ENCODE results near the gene EPHB2.

GRCh38 chr1:22751124-22751531 is 40.5 kb downstream of the EPHB2 start:
- TF ChIP-seq CTCF (IDR thresholded peaks at IDR 0.05): no peak
- TF ChIP-seq FOXP4 (CRISPR knock-in tag; IDR thresholded peaks at IDR 0.05): no peak
- TF ChIP-seq JUN (CRISPR knock-in tag; IDR thresholded peaks at IDR 0.05): no peak
- TF ChIP-seq USF1 (CRISPR knock-in tag; IDR thresholded peaks at IDR 0.05): no peak
- no peak for TF ChIP-seq ATF1 (CRISPR knock-in tag; IDR thresholded peaks at IDR 0.05)
- no peak for TF ChIP-seq SMAD4 (CRISPR knock-in tag; IDR thresholded peaks at IDR 0.05)
- no peak for TF ChIP-seq MAX (CRISPR knock-in tag; IDR thresholded peaks at IDR 0.05)
- no peak for TF ChIP-seq NR3C1 (CRISPR knock-in tag; conservative IDR thresholded peaks at IDR 0.05; ENCODE audit: low read depth)
- no peak for TF ChIP-seq TP53 (CRISPR knock-in tag; IDR thresholded peaks at IDR 0.05)
- no peak for TF ChIP-seq CREB1 (CRISPR knock-in tag; IDR thresholded peaks at IDR 0.05)
- TF ChIP-seq NR1H2 (CRISPR knock-in tag; IDR thresholded peaks at IDR 0.05): no peak
- TF ChIP-seq IRF1 (CRISPR knock-in tag; IDR thresholded peaks at IDR 0.05): no peak
- TF ChIP-seq CDX4 (CRISPR knock-in tag; IDR thresholded peaks at IDR 0.05; ENCODE audit: borderline replicate concordance): no peak
